Activated CD8-positive, alpha-beta memory T cell treated with anti-CD3 and anti-CD28 coated beads for 4 hours (primary cell): ENCODE data around the gene RAB18.
"Not testable (repeated sequence)": the region's sequence is repeated elsewhere in the genome, so short reads cannot be mapped to it uniquely, and the experiment has no call there.

ENCODE experiments used
- DNase-seq, 2 donors: peaks; one replicate each; pipeline ENCODE4 v3.0.0-alpha.2; 2020; ENCODE audit warnings: low read depth in 2 of 2

RAB18 gene

GRCh38 chr10:27504808-27505460 is 830 bp downstream of the RAB18 start:
- DNase-seq, result no peak

DNA sequence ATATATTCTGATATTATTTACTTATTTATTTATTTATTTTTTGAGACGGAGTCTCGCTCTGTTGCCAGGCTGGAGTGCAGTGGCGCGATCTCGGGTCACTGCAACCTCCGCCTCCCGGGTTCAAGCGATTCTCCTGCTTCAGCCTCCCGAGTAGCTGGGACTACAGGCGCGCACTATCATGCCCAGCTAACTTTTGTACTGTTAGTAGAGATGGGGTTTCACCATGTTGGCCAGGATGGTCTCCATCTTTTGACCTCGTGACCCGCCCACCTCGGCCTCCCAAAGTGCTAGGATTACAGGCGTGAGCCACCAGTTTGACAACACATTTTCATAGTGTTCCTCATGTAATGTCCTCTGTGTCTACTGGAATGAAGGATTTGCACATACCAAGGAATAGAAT is 1.4 kb downstream of the RAB18 start:
- not testable (repeated sequence) for DNase-seq

DNA sequence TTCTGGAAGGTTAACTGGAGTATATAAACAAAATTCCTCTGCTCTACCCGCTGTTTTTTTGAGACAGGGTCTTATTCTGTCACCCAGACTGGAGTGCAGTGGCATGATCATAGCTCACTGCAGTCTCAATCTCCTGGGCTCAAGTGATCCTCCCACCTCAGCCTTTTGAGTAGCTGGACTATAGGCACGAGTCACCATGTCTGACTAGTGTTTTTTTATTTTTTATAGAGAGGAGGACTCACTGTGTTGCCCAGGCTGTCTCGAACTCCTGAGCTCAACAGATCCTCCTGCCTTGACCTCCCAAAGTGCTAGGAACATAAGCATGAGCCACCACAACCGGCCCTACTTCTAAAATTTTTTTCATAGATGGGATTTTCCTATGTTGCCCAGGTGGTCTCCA is 2.2 kb downstream of the RAB18 start:
- DNase-seq, result no peak

DNA sequence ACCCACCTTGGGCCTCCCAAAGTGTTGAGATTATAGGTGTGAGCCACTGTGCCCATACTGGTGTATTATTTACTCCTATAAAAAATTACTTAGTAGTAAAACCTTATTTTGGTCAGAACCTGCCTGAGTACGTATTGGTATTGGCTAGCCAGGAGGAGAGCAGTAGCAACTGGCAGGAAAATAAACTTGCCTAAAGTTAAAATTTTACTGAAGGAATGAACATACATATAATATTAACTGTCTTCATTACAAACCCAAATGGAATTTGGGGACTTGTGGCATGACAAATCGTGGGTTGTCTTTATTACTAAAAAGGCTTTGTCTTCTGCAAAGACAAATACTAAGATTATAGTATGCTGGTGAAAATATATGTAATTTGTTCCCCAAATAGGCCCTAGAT is 8.4 kb downstream of the RAB18 start:
- no peak for DNase-seq

GRCh38 chr10:27513451-27514191 is 9.5 kb downstream of the RAB18 start:
- no peak for DNase-seq

- no peak for DNase-seq
Observed at GRCh38 chr10:27514243-27514642, 10.1 kb downstream of the RAB18 start.

GRCh38 chr10:27518261-27518660 is 14.2 kb downstream of the RAB18 start:
- no peak for DNase-seq

- no peak for DNase-seq
Observed at GRCh38 chr10:27525819-27526218, 21.7 kb downstream of the RAB18 start.

DNA sequence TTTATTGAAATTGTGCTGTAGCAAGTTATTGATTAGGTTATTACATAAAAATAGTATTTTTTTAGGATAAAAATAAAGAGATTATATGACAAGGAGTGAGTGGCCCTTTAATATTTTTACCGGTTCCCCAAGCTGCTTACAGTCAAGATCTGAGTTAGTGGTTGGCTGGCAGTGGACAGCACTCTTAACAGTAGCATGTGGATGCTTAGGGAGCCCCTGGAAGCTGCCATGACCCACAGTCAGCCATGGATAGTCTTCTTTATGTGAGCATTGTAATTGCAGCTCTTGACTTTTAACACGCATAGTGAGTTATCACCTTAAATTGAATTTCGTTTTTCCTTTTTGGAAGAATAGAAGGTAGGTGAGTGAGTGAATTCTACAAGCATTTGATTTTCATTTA is 22.1 kb downstream of the RAB18 start:
- no peak for DNase-seq

DNA sequence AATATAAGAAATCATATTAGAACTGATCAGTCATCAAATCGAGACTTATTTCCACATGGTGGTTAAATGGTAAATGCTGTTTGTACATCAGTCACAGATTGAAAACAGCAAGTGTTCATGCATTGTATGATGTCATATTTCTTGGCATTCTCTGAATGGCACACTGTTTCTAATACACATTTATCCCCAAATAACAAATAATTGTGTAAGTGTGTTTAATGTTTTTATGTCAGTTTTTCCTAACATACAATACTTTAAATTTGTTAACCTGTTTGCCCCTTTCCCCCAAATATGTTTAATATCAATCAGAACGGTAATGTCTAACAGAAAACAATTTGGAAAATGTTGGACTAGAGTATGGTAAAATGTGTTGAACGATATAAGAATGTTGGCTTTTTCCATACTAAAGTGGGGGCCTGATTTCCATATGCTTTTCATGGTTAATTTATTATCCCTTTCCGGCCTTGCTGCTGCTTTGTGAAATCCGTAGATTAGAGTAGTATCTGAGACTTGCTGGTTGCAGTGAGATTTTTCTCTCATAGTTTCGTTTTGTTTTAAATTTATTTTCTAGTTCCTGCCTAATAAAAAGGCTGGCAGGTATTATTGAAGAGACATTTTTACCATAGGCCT is 23.7 kb downstream of the RAB18 start:
- DNase-seq, result no peak

DNA sequence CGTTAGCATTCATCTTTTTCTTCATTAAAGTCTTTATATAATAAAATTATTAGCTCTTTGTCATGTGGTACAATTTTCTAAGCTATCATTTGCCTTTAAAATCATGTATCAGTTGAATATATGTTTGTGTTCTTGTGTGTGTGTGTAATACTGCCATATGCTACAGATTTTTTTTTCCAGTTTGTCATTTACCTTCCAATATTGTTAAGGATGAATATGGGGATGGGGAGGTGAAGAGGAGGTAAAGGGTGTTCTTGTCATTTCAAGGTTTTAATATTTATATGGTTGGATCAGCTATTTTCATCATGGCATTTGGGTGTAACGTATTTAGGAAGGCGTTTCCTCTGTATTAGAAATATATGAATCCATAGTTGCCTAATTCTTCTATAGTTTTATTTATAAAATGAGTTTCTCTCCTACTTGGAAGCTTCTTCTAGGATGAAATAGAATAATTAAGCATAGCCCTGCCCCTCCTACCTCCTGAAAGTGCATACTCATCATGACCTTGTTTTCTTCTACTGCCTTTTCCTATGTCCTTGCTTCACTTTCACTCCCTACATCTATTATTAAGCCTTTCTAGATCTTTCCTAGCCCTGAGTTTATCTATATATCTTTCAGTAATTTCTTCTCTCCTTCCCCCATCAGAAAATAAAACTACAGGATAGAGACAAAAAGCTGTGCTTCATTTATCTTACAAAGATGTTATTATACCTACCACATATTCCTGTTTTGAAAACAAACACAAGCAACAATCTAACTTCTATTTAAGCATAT is 25.1 kb downstream of the RAB18 start:
- DNase-seq, result no peak

DNA sequence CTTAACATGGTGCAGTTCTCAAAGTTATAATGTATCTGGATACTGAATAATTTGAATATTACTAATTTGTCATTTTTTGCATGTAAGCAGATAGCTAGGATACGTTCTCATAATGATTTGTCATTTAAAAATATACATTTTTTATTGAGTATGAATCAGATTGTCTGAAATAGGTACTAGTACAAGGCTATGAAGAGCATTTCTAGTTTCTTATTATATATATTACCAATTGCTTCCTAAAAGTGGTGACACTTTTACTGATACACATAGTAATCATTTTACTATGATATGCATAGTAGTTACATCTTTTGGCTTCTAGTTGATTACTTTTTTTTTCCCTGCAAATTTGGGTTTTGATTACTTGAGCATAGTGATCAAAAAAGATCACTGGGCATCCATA is 26.4 kb downstream of the RAB18 start:
- no peak for DNase-seq

DNA sequence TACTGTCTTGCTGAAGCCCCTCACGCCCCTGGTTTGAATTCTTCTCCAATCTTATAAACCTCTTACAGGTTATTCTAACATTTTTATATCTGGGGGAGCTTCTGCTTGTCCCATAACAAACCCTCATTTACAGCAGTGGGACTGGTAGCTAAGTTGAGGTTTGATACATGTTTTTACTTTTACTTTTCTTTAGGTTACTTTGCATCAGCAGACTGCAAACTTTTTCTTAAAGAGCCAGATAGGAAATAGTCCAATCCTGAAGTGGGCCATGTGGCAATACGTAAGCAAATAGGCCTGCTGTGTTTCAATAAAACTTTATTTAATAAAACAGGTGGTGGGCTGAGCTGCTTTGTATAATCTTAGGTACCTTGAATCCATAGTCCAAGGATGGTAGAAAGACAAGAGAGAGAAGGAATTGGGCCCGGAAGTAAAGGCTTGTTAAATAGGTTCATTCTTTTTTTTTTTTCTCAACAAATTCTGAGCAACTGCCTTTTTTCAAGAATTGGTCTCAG is 27.3 kb downstream of the RAB18 start:
- DNase-seq, result no peak

GRCh38 chr10:27534161-27534700 is 30.1 kb downstream of the RAB18 start:
- no peak for DNase-seq

DNA sequence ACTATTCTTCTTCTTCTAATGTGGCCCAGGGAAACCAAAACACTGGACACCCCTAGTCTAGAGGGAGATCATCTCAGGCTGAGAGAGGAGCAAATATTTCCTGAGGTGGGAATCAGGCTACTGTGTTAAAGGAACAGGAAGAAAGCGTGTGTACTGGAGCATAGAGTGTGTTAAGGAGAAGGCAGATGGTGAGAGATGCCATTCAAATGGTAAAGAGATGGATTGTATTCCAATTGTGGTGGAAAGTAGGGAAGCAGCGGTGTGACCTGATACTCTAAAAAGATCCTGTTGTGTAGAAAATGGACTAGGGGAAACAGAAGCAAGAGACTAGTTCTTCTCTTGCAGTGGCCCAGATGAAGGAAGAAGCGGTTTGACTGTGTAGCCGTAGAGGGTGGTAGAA is 31.2 kb downstream of the RAB18 start:
- DNase-seq, result no peak

GRCh38 chr10:27536437-27536836 is 32.3 kb downstream of the RAB18 start:
- no peak for DNase-seq

DNA sequence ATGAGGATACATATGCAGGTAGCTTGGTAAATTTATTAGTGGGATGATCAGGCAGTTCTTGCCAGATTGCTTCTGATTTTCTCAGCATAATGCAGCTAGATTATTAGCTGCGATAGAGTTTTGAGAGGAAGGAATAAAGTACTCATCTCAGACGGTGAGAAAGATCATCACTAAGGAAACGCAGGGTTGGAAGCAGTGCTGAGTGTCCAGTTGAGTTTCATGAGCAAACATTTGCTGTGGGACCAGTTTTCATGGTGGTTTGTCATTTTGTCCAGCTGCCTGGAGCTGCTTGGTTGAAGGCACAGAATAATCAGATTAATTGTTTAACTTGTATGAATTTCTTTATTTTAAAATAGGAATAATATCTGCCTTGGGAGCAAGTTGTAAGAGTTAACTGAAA is 33.1 kb downstream of the RAB18 start:
- DNase-seq, result no peak

GRCh38 chr10:27537787-27538186 is 33.7 kb downstream of the RAB18 start:
- DNase-seq, result no peak

- DNase-seq, result no peak
Observed at GRCh38 chr10:27540672-27541071, 36.6 kb downstream of the RAB18 start.

DNA sequence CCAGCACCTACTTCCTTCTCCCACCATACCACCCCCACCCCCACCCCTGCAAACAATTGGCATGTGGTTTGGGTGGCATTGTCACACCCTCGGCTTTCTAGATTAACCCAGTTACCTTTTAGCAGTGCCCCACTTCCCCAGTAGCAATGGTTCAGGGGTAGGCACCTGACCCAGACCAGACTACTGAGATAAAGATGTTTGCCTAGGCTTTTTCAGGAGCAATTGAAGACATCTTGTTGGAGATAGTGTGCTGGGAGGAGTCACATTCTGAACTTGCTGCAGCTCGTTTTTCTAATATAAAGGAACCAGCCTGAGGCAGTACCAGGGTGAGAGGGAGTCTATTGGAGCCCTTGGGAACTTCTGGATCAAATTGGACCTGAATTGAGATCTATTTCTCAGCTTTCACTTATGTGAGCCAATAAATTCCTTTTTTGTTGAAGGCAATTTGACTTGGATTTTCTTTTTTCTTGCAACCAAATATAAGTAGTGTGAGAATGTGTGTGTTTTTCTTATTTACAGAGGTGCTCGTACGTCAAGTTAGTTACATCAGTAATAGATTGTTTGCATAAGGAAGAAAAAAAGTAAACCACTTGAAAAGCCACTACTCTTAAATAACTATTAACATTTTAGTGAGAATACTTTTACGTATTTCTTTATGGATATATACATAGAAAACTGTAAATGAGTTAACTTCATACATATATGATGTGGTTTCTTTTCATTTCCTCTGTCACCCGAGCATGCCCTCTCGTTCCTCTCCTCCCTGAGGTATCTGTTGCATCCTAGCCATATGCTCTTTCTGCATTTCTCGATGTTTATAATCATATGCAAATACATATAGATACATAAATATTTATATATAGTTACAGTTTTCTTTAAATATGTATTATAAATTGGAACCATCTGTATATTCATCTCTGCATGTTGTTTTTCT is 38.0 kb downstream of the RAB18 start:
- DNase-seq, result peak in 1 of 2 donors; percentile 6

- DNase-seq, result no peak
Observed at GRCh38 chr10:27542812-27543211, 38.7 kb downstream of the RAB18 start.
